HEK293 (cell line): ENCODE data around the gene OBSCN.

ENCODE experiments used
- CTCF ChIA-PET: fragments of 350-600 bp; formaldehyde crosslinking; extraction: SDS; loops from one replicate; lab custom pipeline; 2021; ENCODE audit warnings: antibody characterized with exemption; lab: Yijun Ruan, JAX
- POLR2A ChIA-PET: fragments of 300-600 bp; formaldehyde crosslinking; extraction: SDS; loops from one replicate; lab custom pipeline; 2020; ENCODE audit warnings: antibody characterized with exemption, inconsistent platforms; lab: Yijun Ruan, JAX
- H3K27ac ChIP-seq: fragments of 200-500 bp; sonication (Bioruptor generic); 2 replicates; pipeline ENCODE4 v1.5.1; 2014; ENCODE audit warnings: low read depth, low read length, control low read depth, inconsistent platforms; ENCODE audit errors: extremely low read depth
- H3K36me3 ChIP-seq, 2 experiments: fragments of 200-500 bp in 1 of 2; sonication (Bioruptor generic) in 1 of 2; 1 replicate in 1 of 2; 2 replicates in 1 of 2; pipeline ENCODE4 v1.5.1; 2014 to 2017; ENCODE audit warnings: inconsistent platforms in 2 of 2, low read length in 2 of 2; ENCODE audit not compliant: control insufficient read depth in 2 of 2, insufficient read depth in 1 of 2
- H3K4me1 ChIP-seq: fragments of 200-500 bp; sonication (Bioruptor generic); 2 replicates; pipeline ENCODE4 v1.5.1; 2014; ENCODE audit warnings: mild to moderate bottlenecking, low read length, inconsistent platforms; ENCODE audit not compliant: control insufficient read depth, insufficient read depth
- H3K4me3 ChIP-seq: 2 replicates; pipeline ENCODE4 v1.5.1; 2011; ENCODE audit warnings: low read depth, mild to moderate bottlenecking, control low read depth, low read length, moderate library complexity
- H3K9me3 ChIP-seq: fragments of 200-500 bp; sonication (Bioruptor generic); 2 replicates; pipeline ENCODE4 v1.5.1; 2014; ENCODE audit warnings: low read depth, low read length, inconsistent platforms; ENCODE audit not compliant: control insufficient read depth, insufficient read depth
- CTCF ChIP-seq: fragments of 450-650 bp; formaldehyde crosslinking; IDR thresholded peaks from 2 replicates; pipeline ENCODE4 v1.5.1; 2016; ENCODE audit warnings: missing biosample characterization, missing genetic modification characterization
- PRDM6 ChIP-seq: fragments of 450-650 bp; formaldehyde crosslinking; IDR thresholded peaks from 2 replicates; pipeline ENCODE4 v1.5.1; 2017; ENCODE audit warnings: missing biosample characterization, missing genetic modification characterization
- SP3 ChIP-seq: fragments of 450-650 bp; formaldehyde crosslinking; IDR thresholded peaks from 2 replicates; pipeline ENCODE4 v1.5.1; 2016; ENCODE audit warnings: missing biosample characterization, missing genetic modification characterization
- ZFP69B ChIP-seq: fragments of 450-650 bp; formaldehyde crosslinking; IDR thresholded peaks from 2 replicates; pipeline ENCODE4 v1.5.1; 2016; ENCODE audit warnings: missing biosample characterization, missing genetic modification characterization
- ZNF112 ChIP-seq: fragments of 450-650 bp; formaldehyde crosslinking; IDR thresholded peaks from 2 replicates; pipeline ENCODE4 v1.5.0; 2017; ENCODE audit warnings: missing biosample characterization, missing genetic modification characterization
- ZNF155 ChIP-seq: fragments of 450-650 bp; formaldehyde crosslinking; IDR thresholded peaks from 2 replicates; pipeline ENCODE4 v1.5.1; 2016; ENCODE audit warnings: missing biosample characterization, missing genetic modification characterization
- ZNF174 ChIP-seq: fragments of 450-650 bp; formaldehyde crosslinking; IDR thresholded peaks from 2 replicates; pipeline ENCODE4 v1.5.0; 2017; ENCODE audit warnings: missing biosample characterization, mild to moderate bottlenecking, missing genetic modification characterization
- ZNF18 ChIP-seq: fragments of 450-650 bp; formaldehyde crosslinking; IDR thresholded peaks from 2 replicates; pipeline ENCODE4 v1.5.1; 2016; ENCODE audit warnings: missing biosample characterization, missing genetic modification characterization
- ZNF211 ChIP-seq: fragments of 450-650 bp; formaldehyde crosslinking; IDR thresholded peaks from 2 replicates; pipeline ENCODE4 v1.5.1; 2016; ENCODE audit warnings: low read depth, missing biosample characterization, missing genetic modification characterization
- ZNF239 ChIP-seq: fragments of 450-650 bp; formaldehyde crosslinking; IDR thresholded peaks from 2 replicates; pipeline ENCODE4 v1.5.1; 2016; ENCODE audit warnings: missing biosample characterization, missing genetic modification characterization
- ZNF292 ChIP-seq: fragments of 450-650 bp; formaldehyde crosslinking; IDR thresholded peaks from 2 replicates; pipeline ENCODE4 v1.5.1; 2016; ENCODE audit warnings: low read depth, missing biosample characterization, missing genetic modification characterization, borderline replicate concordance
- ZNF335 ChIP-seq: fragments of 450-650 bp; formaldehyde crosslinking; conservative IDR thresholded peaks from 2 replicates; pipeline ENCODE4 v1.5.1; 2016; ENCODE audit warnings: missing biosample characterization, missing genetic modification characterization
- ZNF391 ChIP-seq: fragments of 450-650 bp; formaldehyde crosslinking; IDR thresholded peaks from 2 replicates; pipeline ENCODE4 v1.5.1; 2016; ENCODE audit warnings: low read depth, missing biosample characterization, missing genetic modification characterization, borderline replicate concordance
- ZNF449 ChIP-seq: fragments of 450-650 bp; formaldehyde crosslinking; IDR thresholded peaks from 2 replicates; pipeline ENCODE4 v1.5.1; 2017; ENCODE audit warnings: missing biosample characterization, mild to moderate bottlenecking, missing genetic modification characterization, moderate library complexity
- ZNF521 ChIP-seq: fragments of 450-650 bp; formaldehyde crosslinking; IDR thresholded peaks from 2 replicates; pipeline ENCODE4 v1.5.1; 2017; ENCODE audit warnings: missing biosample characterization, mild to moderate bottlenecking, missing genetic modification characterization
- ZNF530 ChIP-seq: fragments of 450-650 bp; formaldehyde crosslinking; IDR thresholded peaks from 2 replicates; pipeline ENCODE4 v1.5.1; 2016; ENCODE audit warnings: low read depth, missing biosample characterization, missing genetic modification characterization
- ZNF585B ChIP-seq: fragments of 450-650 bp; formaldehyde crosslinking; IDR thresholded peaks from 2 replicates; pipeline ENCODE4 v1.5.1; 2016; ENCODE audit warnings: missing biosample characterization, missing genetic modification characterization
- ZNF610 ChIP-seq: fragments of 450-650 bp; formaldehyde crosslinking; IDR thresholded peaks from 2 replicates; pipeline ENCODE4 v1.5.1; 2016; ENCODE audit warnings: missing biosample characterization, missing genetic modification characterization, borderline replicate concordance
- ZNF658 ChIP-seq: fragments of 450-650 bp; formaldehyde crosslinking; IDR thresholded peaks from 2 replicates; pipeline ENCODE4; 2016; ENCODE audit warnings: missing biosample characterization, missing genetic modification characterization
- ZNF768 ChIP-seq: fragments of 450-650 bp; formaldehyde crosslinking; IDR thresholded peaks from 2 replicates; pipeline ENCODE4 v1.5.1; 2018; ENCODE audit warnings: missing biosample characterization, mild to moderate bottlenecking, missing genetic modification characterization
- ZSCAN16 ChIP-seq: fragments of 450-650 bp; formaldehyde crosslinking; IDR thresholded peaks from 2 replicates; pipeline ENCODE4 v1.5.1; 2016; ENCODE audit warnings: missing biosample characterization, missing genetic modification characterization
- TF ChIP-seq, protein P1 (sequence below): fragments of 450-650 bp; formaldehyde crosslinking; IDR thresholded peaks from 2 replicates; pipeline ENCODE4 v1.5.1; 2017; ENCODE audit warnings: missing biosample characterization, missing genetic modification characterization
- TF ChIP-seq, protein P2 (sequence below): fragments of 450-650 bp; formaldehyde crosslinking; IDR thresholded peaks from 2 replicates; pipeline ENCODE4 v1.5.1; 2016; ENCODE audit warnings: missing biosample characterization, missing genetic modification characterization

Gene OBSCN

GRCh38 chr1:228271701-228272251 lies 63.9 kb downstream of the OBSCN start:
- POLR2A ChIA-PET: no interaction called here
- H3K27ac ChIP-seq: no peak overlapping the region
- H3K4me3 ChIP-seq: no peak overlapping the region
- TF ChIP-seq ZNF610 (tag by site-specific recombination) (no peak), ZNF449 (tag by site-specific recombination) (no peak), CTCF (tag by site-specific recombination) (no peak), ZNF768 (no peak), ZNF239 (no peak), ZNF521 (tag by site-specific recombination) (no peak), ZNF335 (tag by site-specific recombination) (no peak), ZNF658 (tag by site-specific recombination) (no peak), SP3 (no peak)
- TF ChIP-seq, protein P1, sequence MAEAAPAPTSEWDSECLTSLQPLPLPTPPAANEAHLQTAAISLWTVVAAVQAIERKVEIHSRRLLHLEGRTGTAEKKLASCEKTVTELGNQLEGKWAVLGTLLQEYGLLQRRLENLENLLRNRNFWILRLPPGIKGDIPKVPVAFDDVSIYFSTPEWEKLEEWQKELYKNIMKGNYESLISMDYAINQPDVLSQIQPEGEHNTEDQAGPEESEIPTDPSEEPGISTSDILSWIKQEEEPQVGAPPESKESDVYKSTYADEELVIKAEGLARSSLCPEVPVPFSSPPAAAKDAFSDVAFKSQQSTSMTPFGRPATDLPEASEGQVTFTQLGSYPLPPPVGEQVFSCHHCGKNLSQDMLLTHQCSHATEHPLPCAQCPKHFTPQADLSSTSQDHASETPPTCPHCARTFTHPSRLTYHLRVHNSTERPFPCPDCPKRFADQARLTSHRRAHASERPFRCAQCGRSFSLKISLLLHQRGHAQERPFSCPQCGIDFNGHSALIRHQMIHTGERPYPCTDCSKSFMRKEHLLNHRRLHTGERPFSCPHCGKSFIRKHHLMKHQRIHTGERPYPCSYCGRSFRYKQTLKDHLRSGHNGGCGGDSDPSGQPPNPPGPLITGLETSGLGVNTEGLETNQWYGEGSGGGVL (tag by site-specific recombination): no peak
- TF ChIP-seq, protein P2, sequence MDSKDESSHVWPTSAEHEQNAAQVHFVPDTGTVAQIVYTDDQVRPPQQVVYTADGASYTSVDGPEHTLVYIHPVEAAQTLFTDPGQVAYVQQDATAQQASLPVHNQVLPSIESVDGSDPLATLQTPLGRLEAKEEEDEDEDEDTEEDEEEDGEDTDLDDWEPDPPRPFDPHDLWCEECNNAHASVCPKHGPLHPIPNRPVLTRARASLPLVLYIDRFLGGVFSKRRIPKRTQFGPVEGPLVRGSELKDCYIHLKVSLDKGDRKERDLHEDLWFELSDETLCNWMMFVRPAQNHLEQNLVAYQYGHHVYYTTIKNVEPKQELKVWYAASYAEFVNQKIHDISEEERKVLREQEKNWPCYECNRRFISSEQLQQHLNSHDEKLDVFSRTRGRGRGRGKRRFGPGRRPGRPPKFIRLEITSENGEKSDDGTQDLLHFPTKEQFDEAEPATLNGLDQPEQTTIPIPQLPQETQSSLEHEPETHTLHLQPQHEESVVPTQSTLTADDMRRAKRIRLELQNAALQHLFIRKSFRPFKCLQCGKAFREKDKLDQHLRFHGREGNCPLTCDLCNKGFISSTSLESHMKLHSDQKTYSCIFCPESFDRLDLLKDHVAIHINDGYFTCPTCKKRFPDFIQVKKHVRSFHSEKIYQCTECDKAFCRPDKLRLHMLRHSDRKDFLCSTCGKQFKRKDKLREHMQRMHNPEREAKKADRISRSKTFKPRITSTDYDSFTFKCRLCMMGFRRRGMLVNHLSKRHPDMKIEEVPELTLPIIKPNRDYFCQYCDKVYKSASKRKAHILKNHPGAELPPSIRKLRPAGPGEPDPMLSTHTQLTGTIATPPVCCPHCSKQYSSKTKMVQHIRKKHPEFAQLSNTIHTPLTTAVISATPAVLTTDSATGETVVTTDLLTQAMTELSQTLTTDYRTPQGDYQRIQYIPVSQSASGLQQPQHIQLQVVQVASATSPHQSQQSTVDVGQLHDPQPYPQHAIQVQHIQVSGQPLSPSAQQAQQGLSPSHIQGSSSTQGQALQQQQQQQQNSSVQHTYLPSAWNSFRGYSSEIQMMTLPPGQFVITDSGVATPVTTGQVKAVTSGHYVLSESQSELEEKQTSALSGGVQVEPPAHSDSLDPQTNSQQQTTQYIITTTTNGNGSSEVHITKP (tag by site-specific recombination): no peak
- H3K36me3 ChIP-seq: peaks cover 0 to 3% of the 10 kb centered on the region in 2 experiments; a peak in 2 of 3 replicates
- H3K9me3 ChIP-seq: no peaks in the 10 kb centered on the region
- CTCF ChIA-PET: no interaction called here
- H3K4me1 ChIP-seq: no peaks in the 10 kb centered on the region

GRCh38 chr1:228272331-228272791 lies 64.5 kb downstream of the OBSCN start:
- Histone ChIP-seq H3K9me3 (no peaks in the 10 kb centered on the region), H3K36me3 (peaks cover 0 to 8% of the 10 kb centered on the region in 2 experiments; a peak in 1 of 3 replicates), H3K27ac (no peak overlapping the region), H3K4me3 (no peak overlapping the region), H3K4me1 (no peaks in the 10 kb centered on the region)
- ChIA-PET POLR2A (no interaction called here), CTCF (no interaction called here)
- TF ChIP-seq ZNF585B (tag by site-specific recombination) (no peak), ZNF530 (tag by site-specific recombination) (no peak), ZNF155 (tag by site-specific recombination) (no peak), ZNF239 (no peak), ZSCAN16 (tag by site-specific recombination) (no peak), ZNF112 (tag by site-specific recombination) (no peak), ZNF292 (tag by site-specific recombination) (no peak), ZFP69B (tag by site-specific recombination) (no peak), ZNF174 (no peak), ZNF391 (tag by site-specific recombination) (no peak), ZNF18 (tag by site-specific recombination) (no peak), ZNF211 (tag by site-specific recombination) (no peak), PRDM6 (tag by site-specific recombination) (no peak)
